WTC11 (cell line): ENCODE measurements around the gene CTNND1. TPM values are rescaled to one million over a fixed set of nuclear protein-coding genes. Genes with fewer than 3 reads are reported as not detected.

ENCODE experiments used
- ATAC-seq: fragments of 200-7000 bp; cut with Tn5 transposase; 2 replicates; pipeline ENCODE4 v1.10.0; 2021; ENCODE audit warnings: mild to moderate bottlenecking, moderate library complexity
- CTCF ChIA-PET: fragments of 300-600 bp; sonication (Branson Sonifier 250); formaldehyde crosslinking; loops from one replicate; lab custom pipeline; 2021; ENCODE audit warnings: antibody characterized with exemption; lab: Charles Lee
- POLR2A ChIA-PET: fragments of 350-600 bp; sonication (Branson Sonifier 250); formaldehyde crosslinking; loops from one replicate; lab custom pipeline; 2021; ENCODE audit warnings: antibody characterized with exemption; lab: Charles Lee
- DNase-seq: peaks from one replicate; pipeline ENCODE4 v3.0.0; 2021; ENCODE audit warnings: low spot score
- H3K27ac Mint-ChIP-seq: 2 replicates; pipeline ENCODE4 v1.8.0; 2021; ENCODE audit warnings: mixed read lengths
- H3K27me3 Mint-ChIP-seq: 2 replicates; pipeline ENCODE4 v1.8.0; 2021; ENCODE audit warnings: low read depth, mild to moderate bottlenecking, moderate library complexity, mixed read lengths
- H3K36me3 Mint-ChIP-seq: 2 replicates; pipeline ENCODE4 v1.8.0; 2021; ENCODE audit warnings: mixed read lengths
- H3K4me1 Mint-ChIP-seq: 2 replicates; pipeline ENCODE4 v1.8.0; 2022; ENCODE audit warnings: mixed read lengths
- H3K4me3 Mint-ChIP-seq: 2 replicates; pipeline ENCODE4 v1.8.0; 2021; ENCODE audit warnings: mild to moderate bottlenecking, moderate library complexity, mixed read lengths
- H3K9me3 Mint-ChIP-seq: 2 replicates; pipeline ENCODE4 v1.8.0; 2021; ENCODE audit warnings: mixed read lengths
- CBFB ChIP-seq: sonication (generic); formaldehyde crosslinking; IDR thresholded peaks from 2 replicates; pipeline ENCODE4 v1.8.1; 2022; ENCODE audit warnings: mild to moderate bottlenecking, low read depth, missing genetic modification reagents
- EMX1 ChIP-seq: fragments of 250-450 bp; sonication (Bioruptor Pico); IDR thresholded peaks from 2 replicates; pipeline ENCODE4 v1.8.0; 2021; ENCODE audit warnings: mild to moderate bottlenecking
- ETV6 ChIP-seq: sonication (generic); formaldehyde crosslinking; IDR thresholded peaks from 2 replicates; pipeline ENCODE4 v1.8.1; 2022; ENCODE audit warnings: mild to moderate bottlenecking, missing genetic modification reagents
- GABPB1 ChIP-seq: sonication (generic); formaldehyde crosslinking; IDR thresholded peaks from 2 replicates; pipeline ENCODE4 v1.8.1; 2023; ENCODE audit warnings: mild to moderate bottlenecking, missing genetic modification reagents
- GRHL2 ChIP-seq: fragments of 250-450 bp; sonication (Bioruptor Pico); IDR thresholded peaks from 2 replicates; pipeline ENCODE4 v1.8.0; 2022; ENCODE audit warnings: mild to moderate bottlenecking, moderate library complexity; ENCODE audit not compliant: insufficient replicate concordance, severe bottlenecking
- HMGA2 ChIP-seq: fragments of 250-450 bp; sonication (Bioruptor Pico); IDR thresholded peaks from 2 replicates; pipeline ENCODE4 v1.4.0; 2021; ENCODE audit warnings: mild to moderate bottlenecking, moderate library complexity
- JAZF1 ChIP-seq: fragments of 250-450 bp; sonication (Bioruptor Pico); IDR thresholded peaks from 2 replicates; pipeline ENCODE4 v1.9.0; 2021; ENCODE audit warnings: moderate library complexity, mild to moderate bottlenecking, inconsistent platforms
- NFYB ChIP-seq: sonication (generic); formaldehyde crosslinking; conservative IDR thresholded peaks from 2 replicates; pipeline ENCODE4 v1.8.0; 2022; ENCODE audit warnings: low read depth, missing genetic modification reagents
- NR2C2 ChIP-seq: sonication (generic); formaldehyde crosslinking; IDR thresholded peaks from 2 replicates; pipeline ENCODE4 v1.8.0; 2022; ENCODE audit warnings: mild to moderate bottlenecking, missing genetic modification reagents
- RELA ChIP-seq: sonication (generic); formaldehyde crosslinking; IDR thresholded peaks from 2 replicates; pipeline ENCODE4 v1.8.1; 2022; ENCODE audit warnings: missing genetic modification reagents, mild to moderate bottlenecking, borderline replicate concordance
- SMAD4 ChIP-seq: sonication (generic); formaldehyde crosslinking; IDR thresholded peaks from 2 replicates; pipeline ENCODE4 v1.8.0; 2022; ENCODE audit warnings: mild to moderate bottlenecking, missing genetic modification reagents
- TP53 ChIP-seq: sonication (generic); formaldehyde crosslinking; IDR thresholded peaks from 2 replicates; pipeline ENCODE4 v1.8.1; 2023; ENCODE audit warnings: mild to moderate bottlenecking, missing genetic modification reagents
- ZBTB21 ChIP-seq: sonication (generic); formaldehyde crosslinking; IDR thresholded peaks from 2 replicates; pipeline ENCODE4 v1.8.1; 2023; ENCODE audit warnings: mild to moderate bottlenecking, missing genetic modification reagents, borderline replicate concordance
- ZNF317 ChIP-seq: sonication (generic); formaldehyde crosslinking; IDR thresholded peaks from 2 replicates; pipeline ENCODE4 v1.8.1; 2023; ENCODE audit warnings: low read depth, mild to moderate bottlenecking, moderate library complexity, missing genetic modification reagents, borderline replicate concordance
- ZNF416 ChIP-seq: fragments of 250-450 bp; sonication (Bioruptor Pico); IDR thresholded peaks from 2 replicates; pipeline ENCODE4 v1.9.0; 2021; ENCODE audit warnings: mild to moderate bottlenecking, inconsistent platforms
- ZNF423 ChIP-seq: fragments of 250-450 bp; sonication (Bioruptor Pico); IDR thresholded peaks from 2 replicates; pipeline ENCODE4 v2.1.2; 2022; ENCODE audit warnings: mild to moderate bottlenecking, moderate library complexity
- total RNA-seq: library from RNA; stranded (reverse); gene quantifications from 3 replicates; pipeline ENCODE4 v1.2.3, GENCODE V29; 2021
- TF ChIP-seq, protein P1 (sequence below): sonication (generic); formaldehyde crosslinking; IDR thresholded peaks from 2 replicates; pipeline ENCODE4 v1.8.0; 2022; ENCODE audit warnings: mild to moderate bottlenecking, missing genetic modification reagents
- TF ChIP-seq, protein P2 (sequence below): fragments of 250-450 bp; sonication (Bioruptor Pico); IDR thresholded peaks from 2 replicates; pipeline ENCODE4 v1.9.0; 2021; ENCODE audit warnings: mild to moderate bottlenecking
- TF ChIP-seq, protein P3 (sequence below): sonication (generic); formaldehyde crosslinking; IDR thresholded peaks from 2 replicates; pipeline ENCODE4 v1.8.1; 2023; ENCODE audit warnings: mild to moderate bottlenecking, missing genetic modification reagents, moderate library complexity
- TF ChIP-seq, protein P4 (sequence below): sonication (generic); formaldehyde crosslinking; IDR thresholded peaks from 2 replicates; pipeline ENCODE4 v1.8.1; 2022; ENCODE audit warnings: mild to moderate bottlenecking, moderate library complexity, missing genetic modification reagents
- TF ChIP-seq, protein P5 (sequence below): sonication (generic); formaldehyde crosslinking; IDR thresholded peaks from 2 replicates; pipeline ENCODE4 v1.8.1; 2023; ENCODE audit warnings: mild to moderate bottlenecking, missing genetic modification reagents, moderate library complexity
- TF ChIP-seq, protein P6 (sequence below): sonication (generic); formaldehyde crosslinking; IDR thresholded peaks from 2 replicates; pipeline ENCODE4 v1.8.0; 2022; ENCODE audit warnings: mild to moderate bottlenecking, missing genetic modification reagents
- TF ChIP-seq, protein P7 (sequence below): sonication (generic); formaldehyde crosslinking; IDR thresholded peaks from 2 replicates; pipeline ENCODE4 v1.8.0; 2022; ENCODE audit warnings: mild to moderate bottlenecking, missing genetic modification reagents
- TF ChIP-seq, protein P8 (sequence below): fragments of 250-450 bp; sonication (Bioruptor Pico); conservative IDR thresholded peaks from 2 replicates; pipeline ENCODE4 v1.9.0; 2021; ENCODE audit warnings: mild to moderate bottlenecking
- TF ChIP-seq, protein P9 (sequence below): sonication (generic); formaldehyde crosslinking; conservative IDR thresholded peaks from 2 replicates; pipeline ENCODE4 v1.8.1; 2022; ENCODE audit warnings: mild to moderate bottlenecking, missing genetic modification reagents
- TF ChIP-seq, protein P10 (sequence below): sonication (generic); formaldehyde crosslinking; IDR thresholded peaks from 2 replicates; pipeline ENCODE4 v1.8.1; 2023; ENCODE audit warnings: mild to moderate bottlenecking, missing genetic modification reagents

CTNND1 gene
- total RNA-seq, 1 experiment from 2014 or later, result 165 TPM

DNA sequence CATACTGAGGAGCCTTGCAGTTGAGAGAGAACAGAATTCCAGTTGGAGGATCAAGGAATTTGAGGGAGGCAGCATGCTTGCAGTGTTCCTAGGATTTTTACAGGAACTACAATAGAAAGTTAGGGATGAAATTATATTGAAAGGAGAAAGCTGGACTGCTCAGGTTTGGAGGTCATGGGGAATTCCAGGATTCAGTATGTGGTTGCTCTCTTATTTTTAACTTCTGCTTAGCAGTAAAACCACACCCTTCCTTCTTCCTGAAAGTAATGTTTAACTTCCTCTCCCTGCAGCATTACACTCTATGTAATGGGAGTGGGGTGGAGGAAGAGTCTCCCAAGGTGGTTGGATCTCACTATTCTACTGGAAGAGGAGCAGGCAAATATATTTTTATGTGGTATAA is 31.3 kb downstream of the CTNND1 start:
- ChIA-PET POLR2A (no interaction called here), CTCF (interaction anchor here (3.7 kb wide), 1 partner anchor 8 kb away, joined by 18 read pairs; no protein-coding TSS in a partner anchor)
- TF ChIP-seq, protein P1, sequence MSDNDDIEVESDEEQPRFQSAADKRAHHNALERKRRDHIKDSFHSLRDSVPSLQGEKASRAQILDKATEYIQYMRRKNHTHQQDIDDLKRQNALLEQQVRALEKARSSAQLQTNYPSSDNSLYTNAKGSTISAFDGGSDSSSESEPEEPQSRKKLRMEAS, result no peak
- TF ChIP-seq SMAD4 (no peak), GABPB1 (no peak), ZNF317 (CRISPR knock-in tag) (no peak), JAZF1 (CRISPR knock-in tag) (no peak), GRHL2 (CRISPR knock-in tag) (no peak), ZNF416 (CRISPR knock-in tag) (no peak), ZNF423 (CRISPR knock-in tag) (no peak), EMX1 (CRISPR knock-in tag) (no peak), HMGA2 (CRISPR knock-in tag) (no peak)
- TF ChIP-seq, protein P2, sequence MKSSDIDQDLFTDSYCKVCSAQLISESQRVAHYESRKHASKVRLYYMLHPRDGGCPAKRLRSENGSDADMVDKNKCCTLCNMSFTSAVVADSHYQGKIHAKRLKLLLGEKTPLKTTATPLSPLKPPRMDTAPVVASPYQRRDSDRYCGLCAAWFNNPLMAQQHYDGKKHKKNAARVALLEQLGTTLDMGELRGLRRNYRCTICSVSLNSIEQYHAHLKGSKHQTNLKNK (CRISPR knock-in tag), result no peak
- TF ChIP-seq, protein P3, sequence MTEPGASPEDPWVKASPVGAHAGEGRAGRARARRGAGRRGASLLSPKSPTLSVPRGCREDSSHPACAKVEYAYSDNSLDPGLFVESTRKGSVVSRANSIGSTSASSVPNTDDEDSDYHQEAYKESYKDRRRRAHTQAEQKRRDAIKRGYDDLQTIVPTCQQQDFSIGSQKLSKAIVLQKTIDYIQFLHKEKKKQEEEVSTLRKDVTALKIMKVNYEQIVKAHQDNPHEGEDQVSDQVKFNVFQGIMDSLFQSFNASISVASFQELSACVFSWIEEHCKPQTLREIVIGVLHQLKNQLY (CRISPR knock-in tag), result no peak
- TF ChIP-seq, protein P4, sequence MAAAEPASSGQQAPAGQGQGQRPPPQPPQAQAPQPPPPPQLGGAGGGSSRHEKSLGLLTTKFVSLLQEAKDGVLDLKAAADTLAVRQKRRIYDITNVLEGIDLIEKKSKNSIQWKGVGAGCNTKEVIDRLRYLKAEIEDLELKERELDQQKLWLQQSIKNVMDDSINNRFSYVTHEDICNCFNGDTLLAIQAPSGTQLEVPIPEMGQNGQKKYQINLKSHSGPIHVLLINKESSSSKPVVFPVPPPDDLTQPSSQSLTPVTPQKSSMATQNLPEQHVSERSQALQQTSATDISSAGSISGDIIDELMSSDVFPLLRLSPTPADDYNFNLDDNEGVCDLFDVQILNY (CRISPR knock-in tag), result no peak
- TF ChIP-seq, protein P5, sequence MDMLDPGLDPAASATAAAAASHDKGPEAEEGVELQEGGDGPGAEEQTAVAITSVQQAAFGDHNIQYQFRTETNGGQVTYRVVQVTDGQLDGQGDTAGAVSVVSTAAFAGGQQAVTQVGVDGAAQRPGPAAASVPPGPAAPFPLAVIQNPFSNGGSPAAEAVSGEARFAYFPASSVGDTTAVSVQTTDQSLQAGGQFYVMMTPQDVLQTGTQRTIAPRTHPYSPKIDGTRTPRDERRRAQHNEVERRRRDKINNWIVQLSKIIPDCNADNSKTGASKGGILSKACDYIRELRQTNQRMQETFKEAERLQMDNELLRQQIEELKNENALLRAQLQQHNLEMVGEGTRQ (CRISPR knock-in tag), result no peak
- TF ChIP-seq, protein P6, sequence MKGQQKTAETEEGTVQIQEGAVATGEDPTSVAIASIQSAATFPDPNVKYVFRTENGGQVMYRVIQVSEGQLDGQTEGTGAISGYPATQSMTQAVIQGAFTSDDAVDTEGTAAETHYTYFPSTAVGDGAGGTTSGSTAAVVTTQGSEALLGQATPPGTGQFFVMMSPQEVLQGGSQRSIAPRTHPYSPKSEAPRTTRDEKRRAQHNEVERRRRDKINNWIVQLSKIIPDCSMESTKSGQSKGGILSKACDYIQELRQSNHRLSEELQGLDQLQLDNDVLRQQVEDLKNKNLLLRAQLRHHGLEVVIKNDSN (CRISPR knock-in tag), result no peak
- TF ChIP-seq, protein P7, sequence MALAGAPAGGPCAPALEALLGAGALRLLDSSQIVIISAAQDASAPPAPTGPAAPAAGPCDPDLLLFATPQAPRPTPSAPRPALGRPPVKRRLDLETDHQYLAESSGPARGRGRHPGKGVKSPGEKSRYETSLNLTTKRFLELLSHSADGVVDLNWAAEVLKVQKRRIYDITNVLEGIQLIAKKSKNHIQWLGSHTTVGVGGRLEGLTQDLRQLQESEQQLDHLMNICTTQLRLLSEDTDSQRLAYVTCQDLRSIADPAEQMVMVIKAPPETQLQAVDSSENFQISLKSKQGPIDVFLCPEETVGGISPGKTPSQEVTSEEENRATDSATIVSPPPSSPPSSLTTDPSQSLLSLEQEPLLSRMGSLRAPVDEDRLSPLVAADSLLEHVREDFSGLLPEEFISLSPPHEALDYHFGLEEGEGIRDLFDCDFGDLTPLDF, result no peak
- Mint-ChIP-seq H3K9me3 (no peaks in the 10 kb centered on the region), H3K36me3 (peaks cover 44% of the 10 kb centered on the region), H3K4me1 (peaks cover 34% of the 10 kb centered on the region), H3K4me3 (no peak overlapping the region), H3K27me3 (no peaks in the 10 kb centered on the region), H3K27ac (peak overlapping the region; percentile 94)
- ATAC-seq (no peak), DNase-seq (no peak)

DNA sequence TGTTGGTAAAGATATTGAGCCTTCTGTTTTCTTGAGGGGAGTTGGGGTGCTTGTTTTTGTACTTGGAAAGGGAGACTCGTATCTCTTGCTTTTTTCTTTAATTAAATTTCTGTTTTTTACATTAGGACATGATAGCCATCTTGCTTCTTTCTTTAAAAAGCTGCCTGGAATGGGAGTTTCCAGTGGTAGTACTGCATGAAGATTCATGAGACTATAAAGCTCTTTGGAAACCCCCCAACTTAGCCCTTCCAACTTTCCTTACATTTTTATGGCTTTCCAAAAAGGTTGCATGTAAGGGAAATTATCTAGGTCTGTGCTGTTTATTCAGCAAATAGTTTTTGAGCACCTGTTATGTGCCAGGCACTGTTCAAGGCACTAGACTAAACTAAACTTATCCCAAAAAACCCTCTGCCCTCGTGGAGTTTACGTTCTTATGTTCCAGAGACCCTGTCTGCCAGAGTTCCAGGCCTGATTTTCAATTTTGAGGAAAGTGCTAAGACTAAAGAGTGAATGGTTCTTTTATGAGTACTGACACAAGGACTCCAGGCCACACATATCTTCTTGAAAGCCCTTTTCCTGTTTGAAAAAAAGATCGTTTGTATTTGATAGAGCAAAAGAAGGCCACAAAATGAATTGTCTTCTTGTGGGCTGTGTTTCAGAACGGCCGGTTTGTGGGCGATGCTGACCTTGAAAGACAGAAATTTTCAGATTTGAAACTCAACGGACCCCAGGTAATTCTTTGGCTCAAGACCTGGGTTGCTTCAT is 31.9 kb downstream of the CTNND1 start:
- ChIA-PET POLR2A (no interaction called here), CTCF (no interaction called here)
- Mint-ChIP-seq H3K27me3 (no peaks in the 10 kb centered on the region), H3K9me3 (no peaks in the 10 kb centered on the region), H3K27ac (peak overlapping the region; percentile 94), H3K4me1 (peaks cover 31% of the 10 kb centered on the region), H3K36me3 (peaks cover 49% of the 10 kb centered on the region), H3K4me3 (no peak overlapping the region)
- DNase-seq, result no peak
- ATAC-seq, result no peak
- no peak for TF ChIP-seq NR2C2 (CRISPR knock-in tag)
- TF ChIP-seq CBFB (CRISPR knock-in tag), result no peak
- TF ChIP-seq, protein P8, sequence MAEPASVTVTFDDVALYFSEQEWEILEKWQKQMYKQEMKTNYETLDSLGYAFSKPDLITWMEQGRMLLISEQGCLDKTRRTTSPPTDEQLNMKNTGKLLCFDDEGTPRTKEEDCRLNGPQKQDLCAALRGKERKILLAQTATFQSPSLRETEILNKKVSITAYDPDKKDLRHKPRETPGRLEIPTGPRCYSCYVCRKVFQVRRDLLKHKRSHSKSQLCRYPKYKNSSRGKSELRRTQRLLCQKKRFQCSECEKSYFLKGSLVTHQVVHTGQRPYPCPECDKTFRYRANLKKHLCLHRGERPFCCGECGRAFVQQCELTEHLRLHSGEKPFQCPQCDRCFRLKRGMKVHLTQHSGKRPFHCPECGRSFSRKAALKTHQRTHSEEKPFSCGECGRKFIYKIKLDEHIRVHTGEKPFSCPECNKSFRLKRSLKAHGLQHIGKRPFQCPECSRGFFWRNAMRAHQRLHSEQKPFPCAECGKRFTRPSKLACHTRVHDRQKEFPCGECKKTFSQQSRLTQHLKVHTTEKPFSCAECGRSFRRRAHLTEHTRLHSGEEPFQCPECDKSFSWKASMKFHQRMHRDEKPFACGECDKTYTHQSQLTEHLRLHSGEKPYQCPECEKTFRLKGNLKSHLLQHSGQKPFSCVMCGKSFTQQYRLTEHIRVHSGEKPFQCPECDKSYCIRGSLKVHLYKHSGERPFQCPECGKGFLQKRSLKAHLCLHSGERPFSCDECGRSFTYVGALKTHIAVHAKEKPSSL (CRISPR knock-in tag), result no peak
- no peak for TF ChIP-seq TP53
- TF ChIP-seq, protein P9, sequence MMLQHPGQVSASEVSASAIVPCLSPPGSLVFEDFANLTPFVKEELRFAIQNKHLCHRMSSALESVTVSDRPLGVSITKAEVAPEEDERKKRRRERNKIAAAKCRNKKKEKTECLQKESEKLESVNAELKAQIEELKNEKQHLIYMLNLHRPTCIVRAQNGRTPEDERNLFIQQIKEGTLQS (CRISPR knock-in tag), result no peak
- no peak for TF ChIP-seq ZBTB21
- no peak for TF ChIP-seq RELA (CRISPR knock-in tag)
- TF ChIP-seq, protein P10, sequence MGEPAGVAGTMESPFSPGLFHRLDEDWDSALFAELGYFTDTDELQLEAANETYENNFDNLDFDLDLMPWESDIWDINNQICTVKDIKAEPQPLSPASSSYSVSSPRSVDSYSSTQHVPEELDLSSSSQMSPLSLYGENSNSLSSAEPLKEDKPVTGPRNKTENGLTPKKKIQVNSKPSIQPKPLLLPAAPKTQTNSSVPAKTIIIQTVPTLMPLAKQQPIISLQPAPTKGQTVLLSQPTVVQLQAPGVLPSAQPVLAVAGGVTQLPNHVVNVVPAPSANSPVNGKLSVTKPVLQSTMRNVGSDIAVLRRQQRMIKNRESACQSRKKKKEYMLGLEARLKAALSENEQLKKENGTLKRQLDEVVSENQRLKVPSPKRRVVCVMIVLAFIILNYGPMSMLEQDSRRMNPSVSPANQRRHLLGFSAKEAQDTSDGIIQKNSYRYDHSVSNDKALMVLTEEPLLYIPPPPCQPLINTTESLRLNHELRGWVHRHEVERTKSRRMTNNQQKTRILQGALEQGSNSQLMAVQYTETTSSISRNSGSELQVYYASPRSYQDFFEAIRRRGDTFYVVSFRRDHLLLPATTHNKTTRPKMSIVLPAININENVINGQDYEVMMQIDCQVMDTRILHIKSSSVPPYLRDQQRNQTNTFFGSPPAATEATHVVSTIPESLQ (CRISPR knock-in tag), result no peak
- no peak for TF ChIP-seq ETV6 (CRISPR knock-in tag)
- no peak for TF ChIP-seq NFYB (CRISPR knock-in tag)
